GM12801 (cell line): Measurements from ENCODE around the gene NTN4.

Source experiments
- TF ChIP-seq, protein P1 (sequence below): IDR thresholded peaks from one replicate; pipeline ENCODE4 v1.5.1; 2011; ENCODE audit warnings: control low read depth; ENCODE audit not compliant: insufficient read length; ENCODE audit errors: extremely low read depth

Gene NTN4

DNA sequence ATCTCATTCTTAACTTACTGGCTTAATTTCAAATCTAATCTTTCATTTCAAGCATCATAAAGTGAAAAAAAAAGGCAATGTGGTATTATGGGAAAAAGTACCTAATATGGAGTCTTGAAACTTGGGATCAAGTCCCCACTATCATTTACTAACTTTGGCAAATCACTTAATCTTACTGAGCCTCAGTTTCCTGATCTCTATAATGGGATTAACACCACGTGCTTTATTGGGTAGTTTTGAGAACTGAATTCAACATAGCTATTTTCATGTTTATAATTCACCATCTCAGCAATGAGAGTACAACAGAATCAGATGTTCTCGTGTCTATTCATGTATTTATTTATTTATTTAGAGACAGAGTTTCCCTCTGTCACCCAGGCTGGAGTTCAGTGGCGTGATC is 78.3 kb downstream of the NTN4 start:
- TF ChIP-seq, protein P1, sequence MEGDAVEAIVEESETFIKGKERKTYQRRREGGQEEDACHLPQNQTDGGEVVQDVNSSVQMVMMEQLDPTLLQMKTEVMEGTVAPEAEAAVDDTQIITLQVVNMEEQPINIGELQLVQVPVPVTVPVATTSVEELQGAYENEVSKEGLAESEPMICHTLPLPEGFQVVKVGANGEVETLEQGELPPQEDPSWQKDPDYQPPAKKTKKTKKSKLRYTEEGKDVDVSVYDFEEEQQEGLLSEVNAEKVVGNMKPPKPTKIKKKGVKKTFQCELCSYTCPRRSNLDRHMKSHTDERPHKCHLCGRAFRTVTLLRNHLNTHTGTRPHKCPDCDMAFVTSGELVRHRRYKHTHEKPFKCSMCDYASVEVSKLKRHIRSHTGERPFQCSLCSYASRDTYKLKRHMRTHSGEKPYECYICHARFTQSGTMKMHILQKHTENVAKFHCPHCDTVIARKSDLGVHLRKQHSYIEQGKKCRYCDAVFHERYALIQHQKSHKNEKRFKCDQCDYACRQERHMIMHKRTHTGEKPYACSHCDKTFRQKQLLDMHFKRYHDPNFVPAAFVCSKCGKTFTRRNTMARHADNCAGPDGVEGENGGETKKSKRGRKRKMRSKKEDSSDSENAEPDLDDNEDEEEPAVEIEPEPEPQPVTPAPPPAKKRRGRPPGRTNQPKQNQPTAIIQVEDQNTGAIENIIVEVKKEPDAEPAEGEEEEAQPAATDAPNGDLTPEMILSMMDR = no peak

DNA sequence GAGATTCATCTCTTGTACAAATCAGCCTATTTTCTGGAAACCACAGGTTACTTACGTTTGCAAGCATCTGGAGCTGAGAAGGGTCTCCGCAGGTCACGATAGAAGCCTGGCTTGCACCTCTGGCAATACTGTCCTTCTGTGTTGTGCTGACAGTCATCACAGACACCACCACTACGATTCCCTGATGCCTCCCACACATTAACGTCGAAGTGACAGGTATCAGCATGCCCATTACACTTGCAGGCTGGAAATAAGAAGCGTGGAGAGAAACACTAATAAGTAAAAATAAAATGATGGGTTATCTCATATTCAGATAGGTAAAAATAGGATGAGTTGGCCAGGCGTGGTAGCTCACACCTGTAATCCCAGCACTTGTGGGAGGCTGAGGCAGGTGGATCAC is 80.2 kb downstream of the NTN4 start:
- TF ChIP-seq, protein P1 = no peak

DNA sequence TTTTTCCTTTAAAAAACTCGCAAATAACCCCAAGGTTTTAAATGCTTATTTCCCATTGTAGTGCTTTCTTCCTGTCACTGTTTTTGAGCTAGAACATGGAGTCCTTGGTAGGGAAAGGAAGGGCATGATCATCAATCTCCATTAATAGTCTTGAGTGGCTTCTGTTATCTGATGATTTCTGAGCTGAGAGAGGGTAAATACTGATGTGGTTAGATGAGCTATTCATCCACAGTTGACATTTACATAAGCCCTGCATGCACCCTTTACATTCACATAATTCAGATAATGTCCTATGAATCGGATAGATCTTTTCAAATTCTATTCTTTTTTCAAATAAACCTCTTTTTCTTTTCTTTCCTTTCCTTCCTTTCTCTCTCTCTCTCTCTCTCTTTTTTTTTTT is 81.4 kb downstream of the NTN4 start:
- TF ChIP-seq, protein P1 = no peak

DNA sequence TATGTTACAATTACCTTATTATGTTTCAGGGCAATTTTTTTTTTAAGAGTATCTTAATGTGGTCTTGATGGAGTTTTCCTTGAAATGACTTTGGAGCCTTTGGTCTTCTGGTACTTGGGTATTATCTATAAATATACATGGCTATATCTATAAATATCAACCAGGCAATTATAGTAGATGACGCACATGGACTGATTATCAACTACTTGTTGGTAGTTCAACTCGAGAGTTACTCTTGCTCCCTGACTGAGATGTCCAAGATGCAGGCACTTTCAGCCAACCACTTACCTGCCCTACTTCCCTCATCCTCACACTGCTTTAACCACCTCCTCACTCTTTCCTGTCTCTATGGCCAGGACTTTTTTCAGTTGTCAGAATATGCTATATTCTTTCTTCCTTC is 85.4 kb downstream of the NTN4 start:
- TF ChIP-seq, protein P1 = no peak

DNA sequence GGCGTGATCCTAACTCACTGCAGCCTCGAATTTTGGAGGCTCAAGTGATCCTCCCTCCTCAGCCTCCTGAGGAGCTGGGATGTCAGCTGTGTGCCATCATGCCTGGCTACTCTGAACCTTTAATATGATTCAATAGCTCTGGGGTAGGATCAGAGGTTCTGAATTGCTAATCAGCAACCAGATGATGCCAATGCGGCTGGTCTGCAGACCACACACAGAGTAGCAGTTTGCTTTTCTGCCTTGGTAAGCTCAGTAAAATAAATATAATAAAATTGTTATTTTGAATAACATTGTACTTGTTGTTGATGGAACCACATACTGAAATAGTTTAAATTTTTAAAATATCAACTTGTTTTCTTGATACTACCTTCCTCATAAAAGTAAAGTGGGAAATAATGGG is 86.6 kb downstream of the NTN4 start:
- TF ChIP-seq, protein P1 = no peak

DNA sequence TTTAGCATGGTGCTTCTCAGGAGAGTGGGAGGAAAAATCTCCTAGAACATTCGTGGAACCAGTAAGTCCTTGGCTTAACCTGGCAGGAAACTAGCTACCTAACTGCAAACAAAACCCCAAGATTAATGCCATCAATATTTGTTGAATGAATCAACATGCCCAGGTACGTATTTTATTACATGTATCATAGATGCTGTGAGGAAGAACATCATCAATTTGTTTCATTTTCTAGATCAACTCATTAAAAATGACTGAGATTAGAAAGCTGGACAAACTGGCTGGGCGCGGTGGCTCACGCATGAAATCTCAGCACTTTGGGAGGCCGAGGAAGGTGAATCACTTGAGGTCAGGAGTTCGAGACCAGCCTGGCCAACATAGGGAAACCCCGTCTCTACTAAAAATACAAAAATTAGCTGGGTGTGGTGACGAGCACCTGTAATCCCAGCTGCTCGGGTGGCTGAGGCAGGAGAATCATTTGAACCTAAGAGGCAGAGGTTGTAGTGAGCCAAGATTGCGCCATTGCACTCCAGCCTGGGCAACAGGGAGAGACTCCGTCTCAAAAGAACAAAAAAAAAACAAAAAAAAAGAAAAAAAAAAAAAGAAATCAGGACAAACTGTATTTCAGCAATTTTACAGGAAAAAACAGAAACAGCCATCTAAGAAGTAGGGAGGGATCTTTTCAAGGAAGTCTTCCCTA is 88.7 kb downstream of the NTN4 start:
- TF ChIP-seq, protein P1 = no peak

DNA sequence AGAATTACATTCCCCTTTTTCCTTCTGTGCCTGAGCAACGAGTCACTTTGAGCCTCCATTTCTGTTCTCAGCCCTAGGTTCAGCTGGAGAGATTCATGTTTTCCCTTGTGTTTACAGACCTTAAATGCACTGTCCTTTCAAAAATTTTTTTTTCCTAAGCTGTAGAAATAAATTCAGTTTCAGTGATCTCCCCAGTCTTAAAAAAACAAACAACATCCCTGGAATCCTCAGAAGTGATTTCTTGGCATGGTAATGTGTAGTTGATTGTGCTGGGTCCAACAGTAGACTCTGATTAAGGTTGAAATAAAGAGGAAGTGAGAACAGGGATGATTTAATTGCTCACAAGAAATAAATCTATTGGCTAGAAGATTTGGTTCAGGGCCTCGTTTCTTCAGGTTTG is 89.3 kb downstream of the NTN4 start:
- TF ChIP-seq, protein P1 = no peak
